ENCODE measurements around the gene MCUB. TPM values are rescaled to one million over a fixed set of nuclear protein-coding genes. Genes with fewer than 3 reads are reported as not detected.
"Not testable (repeated sequence)": the region's sequence is repeated elsewhere in the genome, so short reads cannot be mapped to it uniquely, and the experiment has no call there.

Gene MCUB
- total RNA-seq, 1 donor from 2014 or later = 37.1 TPM

DNA sequence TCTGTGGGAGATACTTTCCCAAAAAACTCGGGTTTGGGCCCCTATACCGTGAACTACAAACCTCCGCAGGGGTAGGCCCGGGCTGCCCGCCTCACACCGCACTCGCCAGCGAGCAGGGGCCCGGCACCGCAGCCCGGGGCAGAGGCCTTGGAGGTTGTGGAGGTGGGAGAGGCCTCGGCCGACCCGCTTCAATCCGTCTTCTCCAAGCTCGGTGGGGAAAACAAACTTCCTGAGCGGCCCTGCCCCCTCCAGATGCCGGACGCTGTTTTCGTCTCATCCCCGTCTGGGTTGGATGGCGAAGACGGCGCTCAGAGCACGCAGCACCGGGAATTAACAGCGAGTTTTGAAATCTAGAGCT lies 442 bp upstream of the MCUB start:
- H3K36me3 Mint-ChIP-seq (ENCODE audit: low read depth) = peaks cover 30% of the 10 kb centered on the region
- H3K27me3 Mint-ChIP-seq (ENCODE audit: low read depth) = no peaks in the 10 kb centered on the region
- intact Hi-C loops (cut with micrococcal nuclease) = no loop called here
- peaks cover 6% of the 10 kb centered on the region for H3K9me3 Mint-ChIP-seq
- H3K27ac Mint-ChIP-seq = peak overlapping the region; percentile 93
- peak overlapping the region; percentile 81 for H3K4me3 Mint-ChIP-seq (ENCODE audit: low read depth)
- no peak for DNase-seq (ENCODE audit: low spot score)
- H3K4me1 Mint-ChIP-seq (ENCODE audit: low read depth) = peaks cover 31% of the 10 kb centered on the region

- peak overlapping the region; percentile 84 for H3K4me3 Mint-ChIP-seq (ENCODE audit: low read depth)
- peaks cover 36% of the 10 kb centered on the region for H3K4me1 Mint-ChIP-seq (ENCODE audit: low read depth)
- H3K27ac Mint-ChIP-seq = peak overlapping the region; percentile 90
- peaks cover 6% of the 10 kb centered on the region for H3K9me3 Mint-ChIP-seq
- H3K36me3 Mint-ChIP-seq (ENCODE audit: low read depth) = peaks cover 36% of the 10 kb centered on the region
- no peaks in the 10 kb centered on the region for H3K27me3 Mint-ChIP-seq (ENCODE audit: low read depth)
- DNase-seq (ENCODE audit: low spot score) = peak; percentile 52
- intact Hi-C loops (cut with micrococcal nuclease) = loop anchor here (1.0 to 10.0 kb wide), 8 partner anchors 14 to 634 kb away; partner anchors contain the start of genes CASP6, ELOVL6, PLA2G12A and SEC24B
These were observed 828 bp downstream of the MCUB start for GRCh38 chr4:109560687-109561461.

- Mint-ChIP-seq H3K36me3 (ENCODE audit: low read depth) (peaks cover 32% of the 10 kb centered on the region), H3K27me3 (ENCODE audit: low read depth) (no peaks in the 10 kb centered on the region), H3K27ac (no peak overlapping the region), H3K9me3 (peaks cover 6% of the 10 kb centered on the region), H3K4me3 (ENCODE audit: low read depth) (peak overlapping the region; percentile 17), H3K4me1 (ENCODE audit: low read depth) (peaks cover 36% of the 10 kb centered on the region)
- no peak for DNase-seq (ENCODE audit: low spot score)
- intact Hi-C loops (cut with micrococcal nuclease) = loop anchor here (10.0 kb wide), 1 partner anchor 632 kb away; the partner anchor contains the start of gene ELOVL6
These were observed 2.6 kb downstream of the MCUB start for GRCh38 chr4:109562457-109563239.

- DNase-seq (ENCODE audit: low spot score) = no peak
- peaks cover 6% of the 10 kb centered on the region for H3K27me3 Mint-ChIP-seq (ENCODE audit: low read depth)
- H3K9me3 Mint-ChIP-seq = peaks cover 4% of the 10 kb centered on the region
- peaks cover 28% of the 10 kb centered on the region for H3K36me3 Mint-ChIP-seq (ENCODE audit: low read depth)
- H3K27ac Mint-ChIP-seq = no peak overlapping the region
- H3K4me3 Mint-ChIP-seq (ENCODE audit: low read depth) = no peak overlapping the region
- intact Hi-C loops (cut with micrococcal nuclease) = no loop called here
- peaks cover 33% of the 10 kb centered on the region for H3K4me1 Mint-ChIP-seq (ENCODE audit: low read depth)
These were observed 11.4 kb downstream of the MCUB start for GRCh38 chr4:109571494-109571893.

- peaks cover 30% of the 10 kb centered on the region for H3K36me3 Mint-ChIP-seq (ENCODE audit: low read depth)
- peaks cover 6% of the 10 kb centered on the region for H3K27me3 Mint-ChIP-seq (ENCODE audit: low read depth)
- peaks cover 4% of the 10 kb centered on the region for H3K9me3 Mint-ChIP-seq
- intact Hi-C loops (cut with micrococcal nuclease) = no loop called here
- H3K4me3 Mint-ChIP-seq (ENCODE audit: low read depth) = no peak overlapping the region
- no peak overlapping the region for H3K27ac Mint-ChIP-seq
- H3K4me1 Mint-ChIP-seq (ENCODE audit: low read depth) = peaks cover 36% of the 10 kb centered on the region
- no peak for DNase-seq (ENCODE audit: low spot score)
These were observed 12.1 kb downstream of the MCUB start for GRCh38 chr4:109572154-109572553.

DNA sequence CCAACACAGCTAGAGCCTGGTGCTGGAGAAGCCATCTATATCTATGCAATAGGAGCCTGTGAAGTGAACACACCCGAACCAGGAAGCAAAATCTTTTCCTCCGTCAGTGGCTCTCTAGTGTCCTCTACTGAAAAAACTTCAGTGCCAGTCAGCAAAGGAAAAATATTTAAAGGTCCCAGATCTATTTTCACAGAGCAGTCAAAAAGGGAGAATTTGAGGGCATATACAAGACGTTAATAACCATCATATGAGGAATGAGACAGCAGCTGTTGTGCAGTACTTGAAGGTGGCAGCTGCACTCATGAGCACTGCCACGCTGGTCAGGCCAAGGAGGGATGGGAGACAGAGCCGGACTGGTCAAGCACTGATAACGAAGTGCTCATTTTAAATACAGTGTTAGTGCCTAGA lies 14.4 kb downstream of the MCUB start:
- intact Hi-C loops (cut with micrococcal nuclease) = no loop called here
- DNase-seq (ENCODE audit: low spot score) = no peak
- H3K27ac Mint-ChIP-seq = no peak overlapping the region
- H3K9me3 Mint-ChIP-seq = peaks cover 4% of the 10 kb centered on the region
- H3K4me3 Mint-ChIP-seq (ENCODE audit: low read depth) = peak overlapping the region; percentile 11
- H3K36me3 Mint-ChIP-seq (ENCODE audit: low read depth) = peaks cover 36% of the 10 kb centered on the region
- H3K4me1 Mint-ChIP-seq (ENCODE audit: low read depth) = peaks cover 39% of the 10 kb centered on the region
- peaks cover 6% of the 10 kb centered on the region for H3K27me3 Mint-ChIP-seq (ENCODE audit: low read depth)

GRCh38 chr4:109574931-109575804 lies 15.1 kb downstream of the MCUB start:
- no peak overlapping the region for H3K4me3 Mint-ChIP-seq (ENCODE audit: low read depth)
- intact Hi-C loops (cut with micrococcal nuclease) = loop anchor here (1.0 to 5.0 kb wide), 3 partner anchors 13 to 72 kb away; no protein-coding TSS in a partner anchor
- H3K9me3 Mint-ChIP-seq = peaks cover 4% of the 10 kb centered on the region
- H3K36me3 Mint-ChIP-seq (ENCODE audit: low read depth) = peaks cover 42% of the 10 kb centered on the region
- H3K4me1 Mint-ChIP-seq (ENCODE audit: low read depth) = peaks cover 39% of the 10 kb centered on the region
- H3K27me3 Mint-ChIP-seq (ENCODE audit: low read depth) = peaks cover 6% of the 10 kb centered on the region
- no peak overlapping the region for H3K27ac Mint-ChIP-seq
- DNase-seq (ENCODE audit: low spot score) = no peak

DNA sequence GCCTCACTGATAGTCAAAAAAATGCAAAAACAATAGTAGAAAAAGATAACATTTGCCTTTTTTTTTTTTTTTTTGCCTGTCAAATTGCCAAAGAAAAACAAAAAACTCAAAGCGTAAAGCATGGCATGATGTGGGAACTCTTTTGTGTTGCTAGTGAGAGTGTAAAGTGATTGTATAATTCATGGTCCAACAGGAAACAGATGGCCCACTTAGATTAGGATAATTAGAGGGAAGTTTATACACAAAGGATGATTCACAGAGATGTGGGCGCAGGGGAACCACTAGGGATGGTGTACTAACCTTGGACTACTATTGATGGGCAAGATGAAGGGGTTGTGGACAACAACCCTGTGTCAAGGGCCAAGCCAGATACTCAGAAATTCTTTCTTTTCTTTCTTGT lies 16.4 kb downstream of the MCUB start:
- peaks cover 6% of the 10 kb centered on the region for H3K27me3 Mint-ChIP-seq (ENCODE audit: low read depth)
- peaks cover 43% of the 10 kb centered on the region for H3K36me3 Mint-ChIP-seq (ENCODE audit: low read depth)
- no peak for DNase-seq (ENCODE audit: low spot score)
- H3K4me1 Mint-ChIP-seq (ENCODE audit: low read depth) = peaks cover 35% of the 10 kb centered on the region
- peaks cover 6% of the 10 kb centered on the region for H3K9me3 Mint-ChIP-seq
- H3K27ac Mint-ChIP-seq = no peak overlapping the region
- H3K4me3 Mint-ChIP-seq (ENCODE audit: low read depth) = no peak overlapping the region
- intact Hi-C loops (cut with micrococcal nuclease) = loop anchor here (5.0 kb wide), 1 partner anchor 71 kb away; no protein-coding TSS in a partner anchor

GRCh38 chr4:109578846-109579245 lies 18.8 kb downstream of the MCUB start:
- no peak overlapping the region for H3K4me3 Mint-ChIP-seq (ENCODE audit: low read depth)
- H3K4me1 Mint-ChIP-seq (ENCODE audit: low read depth) = peaks cover 35% of the 10 kb centered on the region
- intact Hi-C loops (cut with micrococcal nuclease) = loop anchor here (5.0 kb wide), 1 partner anchor 68 kb away; no protein-coding TSS in a partner anchor
- H3K9me3 Mint-ChIP-seq = peaks cover 18% of the 10 kb centered on the region
- H3K27ac Mint-ChIP-seq = no peak overlapping the region
- no peak for DNase-seq (ENCODE audit: low spot score)
- H3K27me3 Mint-ChIP-seq (ENCODE audit: low read depth) = peaks cover 3% of the 10 kb centered on the region
- peaks cover 46% of the 10 kb centered on the region for H3K36me3 Mint-ChIP-seq (ENCODE audit: low read depth)

DNA sequence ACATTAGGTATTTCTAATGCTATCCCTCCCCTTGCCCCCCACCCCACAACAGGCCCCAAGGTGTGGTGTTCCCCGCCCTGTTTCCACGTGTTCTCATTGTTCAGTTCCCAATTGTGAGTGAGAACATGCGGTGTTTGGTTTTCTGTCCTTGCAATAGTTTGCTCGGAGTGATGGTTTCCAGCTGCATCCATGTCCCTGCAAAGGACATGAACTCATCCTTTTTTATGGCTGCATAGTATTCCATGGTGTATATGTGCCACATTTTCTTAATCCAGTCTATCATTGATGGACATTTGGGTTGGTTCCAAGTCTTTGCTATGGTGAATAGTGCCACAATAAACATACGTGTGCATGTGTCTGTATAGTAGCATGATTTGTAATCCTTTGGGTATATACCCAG lies 20.0 kb downstream of the MCUB start:
- H3K4me1 Mint-ChIP-seq (ENCODE audit: low read depth) = peaks cover 32% of the 10 kb centered on the region
- H3K27ac Mint-ChIP-seq; H3K27me3 Mint-ChIP-seq (ENCODE audit: low read depth); DNase-seq (ENCODE audit: low spot score); H3K4me3 Mint-ChIP-seq (ENCODE audit: low read depth): not testable (repeated sequence)
- peaks cover 18% of the 10 kb centered on the region for H3K9me3 Mint-ChIP-seq
- intact Hi-C loops (cut with micrococcal nuclease) = loop anchor here (5.0 kb wide), 1 partner anchor 67 kb away; no protein-coding TSS in a partner anchor
- H3K36me3 Mint-ChIP-seq (ENCODE audit: low read depth) = peaks cover 54% of the 10 kb centered on the region

GRCh38 chr4:109588176-109588575 lies 28.1 kb downstream of the MCUB start:
- Mint-ChIP-seq H3K4me1 (ENCODE audit: low read depth) (peaks cover 44% of the 10 kb centered on the region), H3K27me3 (ENCODE audit: low read depth) (no peaks in the 10 kb centered on the region), H3K36me3 (ENCODE audit: low read depth) (peaks cover 31% of the 10 kb centered on the region), H3K9me3 (peaks cover 4% of the 10 kb centered on the region), H3K4me3 (ENCODE audit: low read depth) (peak overlapping the region; percentile 18), H3K27ac (peak overlapping the region; percentile 34)
- peak; percentile 25 for DNase-seq (ENCODE audit: low spot score)
- intact Hi-C loops (cut with micrococcal nuclease) = loop anchor here (1.0 kb wide), 2 partner anchors 13 to 27 kb away; no protein-coding TSS in a partner anchor

GRCh38 chr4:109589119-109589518 lies 29.1 kb downstream of the MCUB start:
- intact Hi-C loops (cut with micrococcal nuclease) = no loop called here
- DNase-seq (ENCODE audit: low spot score) = no peak
- H3K4me3 Mint-ChIP-seq (ENCODE audit: low read depth) = no peak overlapping the region
- H3K9me3 Mint-ChIP-seq = no peaks in the 10 kb centered on the region
- peaks cover 25% of the 10 kb centered on the region for H3K36me3 Mint-ChIP-seq (ENCODE audit: low read depth)
- no peaks in the 10 kb centered on the region for H3K27me3 Mint-ChIP-seq (ENCODE audit: low read depth)
- no peak overlapping the region for H3K27ac Mint-ChIP-seq
- peaks cover 39% of the 10 kb centered on the region for H3K4me1 Mint-ChIP-seq (ENCODE audit: low read depth)

Measured in activated T-helper 2 cell treated with anti-CD3 and anti-CD28 coated beads, Interferon-gamma antibody, Interleukin-2, Interleukin-4, amounts not matched to agents 10 μg/mL and 5 μg/mL and 100 μg/mL, durations not matched to agents 14 hours and 24 hours and 36 hours (primary cell).